ENCODE measurements around the gene FBXW8. TPM values are rescaled to one million over a fixed set of nuclear protein-coding genes. Genes with fewer than 3 reads are reported as not detected.

Gene FBXW8
- total RNA-seq, 1 experiment from 2014 or later: 24.2 TPM

DNA sequence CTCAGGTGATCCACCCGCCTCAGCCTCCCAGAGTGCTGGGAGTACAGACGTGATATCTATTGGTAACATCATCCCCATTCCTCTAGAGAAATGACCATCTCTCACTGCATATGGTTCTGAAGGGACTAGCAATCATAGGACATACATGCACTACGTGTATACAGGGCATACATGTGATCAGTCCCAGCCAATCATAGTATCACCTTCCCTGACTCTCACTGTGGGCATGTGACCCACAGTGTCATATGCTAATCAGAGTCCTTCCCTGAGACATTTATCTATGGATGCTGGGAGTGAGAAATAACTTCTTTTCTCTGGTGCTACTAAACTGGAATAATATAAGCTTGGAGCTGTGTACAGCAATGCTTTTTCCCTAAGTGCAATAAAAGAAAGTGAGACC lies 12.1 kb upstream of the FBXW8 start:
- no TSS peak for BruUV-seq (replicated peaks)
- POLR2A ChIA-PET: no interaction called here
- Mint-ChIP-seq H3K27ac (ENCODE audit: low read depth, unreplicated experiment) (no peak overlapping the region), H3K27me3 (ENCODE audit: insufficient read depth, unreplicated experiment) (peaks cover 55% of the 10 kb centered on the region), H3K36me3 (ENCODE audit: insufficient read depth, unreplicated experiment) (no peaks in the 10 kb centered on the region), H3K4me3 (ENCODE audit: unreplicated experiment) (no peak overlapping the region), H3K4me1 (ENCODE audit: insufficient read depth, unreplicated experiment) (no peaks in the 10 kb centered on the region), H3K9me3 (ENCODE audit: unreplicated experiment) (no peaks in the 10 kb centered on the region)
- TF ChIP-seq, protein P1, sequence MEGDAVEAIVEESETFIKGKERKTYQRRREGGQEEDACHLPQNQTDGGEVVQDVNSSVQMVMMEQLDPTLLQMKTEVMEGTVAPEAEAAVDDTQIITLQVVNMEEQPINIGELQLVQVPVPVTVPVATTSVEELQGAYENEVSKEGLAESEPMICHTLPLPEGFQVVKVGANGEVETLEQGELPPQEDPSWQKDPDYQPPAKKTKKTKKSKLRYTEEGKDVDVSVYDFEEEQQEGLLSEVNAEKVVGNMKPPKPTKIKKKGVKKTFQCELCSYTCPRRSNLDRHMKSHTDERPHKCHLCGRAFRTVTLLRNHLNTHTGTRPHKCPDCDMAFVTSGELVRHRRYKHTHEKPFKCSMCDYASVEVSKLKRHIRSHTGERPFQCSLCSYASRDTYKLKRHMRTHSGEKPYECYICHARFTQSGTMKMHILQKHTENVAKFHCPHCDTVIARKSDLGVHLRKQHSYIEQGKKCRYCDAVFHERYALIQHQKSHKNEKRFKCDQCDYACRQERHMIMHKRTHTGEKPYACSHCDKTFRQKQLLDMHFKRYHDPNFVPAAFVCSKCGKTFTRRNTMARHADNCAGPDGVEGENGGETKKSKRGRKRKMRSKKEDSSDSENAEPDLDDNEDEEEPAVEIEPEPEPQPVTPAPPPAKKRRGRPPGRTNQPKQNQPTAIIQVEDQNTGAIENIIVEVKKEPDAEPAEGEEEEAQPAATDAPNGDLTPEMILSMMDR (IDR thresholded peaks at IDR 0.05; ENCODE audit: unreplicated experiment): no peak
- no peak for DNase-seq (ENCODE audit: unreplicated experiment)
- CTCF ChIA-PET: interaction anchor here (0.5 kb wide), 1 partner anchor 262 kb away, joined by 4 read pairs; no protein-coding TSS in a partner anchor
- intact Hi-C loops (cut with micrococcal nuclease): no loop called here

DNA sequence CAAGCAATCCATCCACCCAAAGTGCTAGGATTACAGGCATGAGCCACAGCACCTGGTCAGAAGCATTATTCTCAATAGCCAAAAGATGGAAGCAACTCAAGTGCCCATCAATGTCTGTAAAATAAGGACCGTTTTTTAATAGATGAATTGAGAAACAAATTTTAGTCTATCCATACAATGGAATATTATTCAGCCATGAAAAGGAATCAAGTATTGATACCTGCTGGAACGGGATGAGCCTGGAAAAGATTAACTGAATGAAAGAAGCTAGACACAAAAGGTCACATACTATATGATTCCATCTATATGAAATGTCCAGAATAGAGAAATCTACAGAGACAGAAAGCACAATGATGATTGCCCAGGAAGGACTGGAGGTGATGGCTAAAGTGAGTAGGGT lies 9.1 kb upstream of the FBXW8 start:
- H3K4me1 Mint-ChIP-seq (ENCODE audit: insufficient read depth, unreplicated experiment): no peaks in the 10 kb centered on the region
- H3K27ac Mint-ChIP-seq (ENCODE audit: low read depth, unreplicated experiment): no peak overlapping the region
- CTCF ChIA-PET: interaction anchor here (0.5 to 1.4 kb wide), 2 partner anchors 9 to 14 kb away, joined by 3 to 5 read pairs; partner anchors contain the start of gene FBXW8
- TF ChIP-seq, protein P1 (IDR thresholded peaks at IDR 0.05; ENCODE audit: unreplicated experiment): no peak
- intact Hi-C loops (cut with micrococcal nuclease): no loop called here
- POLR2A ChIA-PET: no interaction called here
- DNase-seq (ENCODE audit: unreplicated experiment): no peak
- H3K27me3 Mint-ChIP-seq (ENCODE audit: insufficient read depth, unreplicated experiment): peaks cover 53% of the 10 kb centered on the region
- no TSS peak for BruUV-seq (replicated peaks)
- no peaks in the 10 kb centered on the region for H3K36me3 Mint-ChIP-seq (ENCODE audit: insufficient read depth, unreplicated experiment)
- H3K4me3 Mint-ChIP-seq (ENCODE audit: unreplicated experiment): no peak overlapping the region
- no peaks in the 10 kb centered on the region for H3K9me3 Mint-ChIP-seq (ENCODE audit: unreplicated experiment)

DNA sequence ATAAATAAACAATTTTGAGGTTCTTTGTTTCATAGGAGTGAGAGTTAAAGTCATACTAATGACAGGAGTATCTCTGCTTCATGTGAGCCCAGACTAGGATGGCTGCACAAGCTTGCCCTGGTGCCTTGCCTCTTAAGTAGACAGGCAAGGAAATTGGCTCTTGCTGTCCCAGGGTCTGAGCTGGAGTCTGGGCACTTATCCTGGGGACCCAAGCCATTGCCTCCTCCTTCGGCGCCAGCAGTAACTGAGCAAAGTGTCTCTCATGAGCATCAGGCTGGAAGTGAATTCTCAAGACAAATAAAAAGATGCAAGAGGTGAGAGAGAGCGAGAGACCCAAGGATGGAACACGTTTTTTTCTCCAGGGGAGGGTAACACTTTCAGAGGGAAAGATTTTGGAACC lies 6.9 kb upstream of the FBXW8 start:
- CTCF ChIA-PET: interaction anchor here (0.7 kb wide), 1 partner anchor 11 kb away, joined by 6 read pairs; no protein-coding TSS in a partner anchor
- intact Hi-C loops (cut with micrococcal nuclease): no loop called here
- DNase-seq (ENCODE audit: unreplicated experiment): no peak
- Mint-ChIP-seq H3K4me3 (ENCODE audit: unreplicated experiment) (no peak overlapping the region), H3K4me1 (ENCODE audit: insufficient read depth, unreplicated experiment) (no peaks in the 10 kb centered on the region), H3K9me3 (ENCODE audit: unreplicated experiment) (no peaks in the 10 kb centered on the region), H3K27me3 (ENCODE audit: insufficient read depth, unreplicated experiment) (peaks cover 52% of the 10 kb centered on the region), H3K27ac (ENCODE audit: low read depth, unreplicated experiment) (no peak overlapping the region), H3K36me3 (ENCODE audit: insufficient read depth, unreplicated experiment) (no peaks in the 10 kb centered on the region)
- POLR2A ChIA-PET: interaction anchor here (0.7 kb wide), 1 partner anchor 221 kb away, joined by 3 read pairs; no protein-coding TSS in a partner anchor
- TF ChIP-seq, protein P1 (IDR thresholded peaks at IDR 0.05; ENCODE audit: unreplicated experiment): no peak
- BruUV-seq (replicated peaks): no TSS peak

DNA sequence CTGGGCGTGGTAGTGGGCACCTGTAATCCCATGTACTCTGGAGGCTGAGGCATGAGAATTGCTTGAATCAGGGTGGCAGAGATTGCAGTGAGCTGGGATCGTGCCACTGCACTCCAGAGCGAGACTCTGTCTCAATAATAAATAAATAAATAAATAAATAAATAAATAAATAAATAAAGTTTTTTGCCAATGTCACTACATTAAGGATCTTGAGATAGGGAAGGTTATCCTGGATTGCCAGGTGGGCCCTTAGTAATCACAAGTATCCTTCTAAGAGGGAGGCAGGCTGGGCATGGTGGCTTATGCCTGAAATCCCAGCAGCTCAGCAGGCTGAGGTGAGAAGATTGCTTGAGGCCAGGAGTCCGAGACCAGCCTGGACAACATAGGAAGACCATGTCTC lies 4.5 kb upstream of the FBXW8 start:
- no peaks in the 10 kb centered on the region for H3K9me3 Mint-ChIP-seq (ENCODE audit: unreplicated experiment)
- BruUV-seq (replicated peaks): no TSS peak
- ChIA-PET POLR2A (no interaction called here), CTCF (interaction anchor here (0.7 kb wide), 1 partner anchor 193 kb away, joined by 4 read pairs; no protein-coding TSS in a partner anchor)
- DNase-seq (ENCODE audit: unreplicated experiment): no peak
- H3K27ac Mint-ChIP-seq (ENCODE audit: low read depth, unreplicated experiment): no peak overlapping the region
- H3K4me3 Mint-ChIP-seq (ENCODE audit: unreplicated experiment): no peak overlapping the region
- TF ChIP-seq, protein P1 (IDR thresholded peaks at IDR 0.05; ENCODE audit: unreplicated experiment): no peak
- intact Hi-C loops (cut with micrococcal nuclease): no loop called here
- peaks cover 28% of the 10 kb centered on the region for H3K27me3 Mint-ChIP-seq (ENCODE audit: insufficient read depth, unreplicated experiment)
- no peaks in the 10 kb centered on the region for H3K36me3 Mint-ChIP-seq (ENCODE audit: insufficient read depth, unreplicated experiment)
- H3K4me1 Mint-ChIP-seq (ENCODE audit: insufficient read depth, unreplicated experiment): no peaks in the 10 kb centered on the region

Measured in MCF 10A (cell line).